NCI-H2196 (cell line): ENCODE data around the gene CEP290.
"Not testable (repeated sequence)": the region's sequence is repeated elsewhere in the genome, so short reads cannot be mapped to it uniquely, and the experiment has no call there.

Experiments used
- DNase-seq: peaks from one replicate; lab custom pipeline; 2025; ENCODE audit not compliant: unreplicated experiment; lab: John Stamatoyannopoulos, UW

Gene CEP290

DNA sequence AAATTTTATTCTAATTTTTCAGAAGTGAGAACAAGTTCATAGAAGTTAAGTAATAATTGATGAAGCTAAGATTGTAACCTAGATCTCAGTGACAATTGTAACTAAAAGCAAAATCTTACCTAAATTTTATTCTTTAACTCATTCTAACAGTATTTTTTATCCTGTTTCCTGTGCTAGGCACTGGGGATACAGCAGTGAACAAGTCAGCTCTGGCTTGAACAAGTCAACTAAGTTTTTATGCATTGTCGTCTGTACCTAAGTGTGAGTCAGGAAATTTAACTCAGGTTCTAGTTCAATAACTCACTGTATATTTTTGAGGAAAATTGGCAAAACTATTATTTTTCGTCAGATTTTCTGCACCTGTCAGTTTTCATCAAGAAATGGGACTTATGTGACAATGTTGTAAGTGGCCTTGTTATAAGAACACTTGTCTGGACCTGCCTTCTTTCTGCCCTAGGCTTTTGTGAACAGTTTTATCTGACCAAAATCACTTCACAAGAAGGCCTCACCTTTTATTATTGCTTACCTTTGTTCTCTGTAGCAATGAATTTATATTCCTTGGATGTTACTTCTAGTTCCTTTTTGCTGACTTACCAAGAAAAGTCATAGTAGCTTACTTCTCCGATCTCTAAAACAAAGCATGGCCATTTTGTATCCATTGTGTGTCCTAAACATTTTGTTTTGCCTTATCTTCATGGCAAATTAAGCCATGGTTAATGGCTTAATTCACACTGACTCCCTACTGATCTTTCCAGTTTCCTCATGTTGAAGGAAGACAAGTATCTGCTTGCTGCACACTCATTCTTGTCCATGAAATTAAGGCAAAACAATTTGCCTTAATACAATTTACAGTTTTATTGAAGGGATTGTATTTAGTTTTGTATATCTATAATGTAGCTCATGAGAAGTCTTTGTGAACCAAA is 2.9 kb upstream of the CEP290 start:
- no peak for DNase-seq

DNA sequence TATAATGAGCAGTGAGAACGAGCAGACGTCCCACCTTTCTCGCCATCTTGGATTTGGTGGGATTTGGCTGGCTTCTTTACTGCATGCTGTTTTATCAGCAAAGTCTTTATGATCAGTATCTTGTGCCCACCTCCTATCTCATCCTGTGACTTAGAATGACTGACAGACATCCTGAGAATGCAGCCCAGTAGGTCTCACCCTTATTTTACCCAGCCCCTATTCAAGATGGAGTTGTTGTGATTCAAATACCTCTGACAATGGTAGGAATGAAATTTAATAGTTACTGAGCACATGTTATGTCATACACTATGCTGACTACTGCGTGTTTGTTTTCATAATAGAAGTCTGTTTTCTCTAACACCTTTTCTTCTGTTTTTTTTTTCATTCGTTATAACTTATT is 2.1 kb upstream of the CEP290 start:
- no peak for DNase-seq

DNA sequence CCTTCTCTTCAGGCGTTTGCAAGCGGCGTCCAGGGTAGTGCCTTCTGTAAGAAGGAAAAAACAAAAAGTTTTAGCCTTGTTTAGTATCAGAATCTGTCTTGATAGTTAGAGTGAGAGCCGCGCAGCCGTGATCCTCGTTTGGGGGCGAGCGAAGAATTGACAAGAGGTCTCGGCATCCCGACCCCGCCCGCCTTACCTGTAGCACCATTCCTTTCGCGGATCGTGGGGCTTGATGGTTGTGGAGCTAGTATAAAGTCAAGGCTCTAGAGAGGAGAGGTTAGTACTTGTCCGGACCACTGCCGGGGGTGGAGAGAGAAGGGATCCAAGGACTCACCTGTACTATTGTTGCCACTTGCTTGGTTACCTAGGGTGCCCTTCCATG is 713 bp upstream of the CEP290 start:
- no peak for DNase-seq

DNA sequence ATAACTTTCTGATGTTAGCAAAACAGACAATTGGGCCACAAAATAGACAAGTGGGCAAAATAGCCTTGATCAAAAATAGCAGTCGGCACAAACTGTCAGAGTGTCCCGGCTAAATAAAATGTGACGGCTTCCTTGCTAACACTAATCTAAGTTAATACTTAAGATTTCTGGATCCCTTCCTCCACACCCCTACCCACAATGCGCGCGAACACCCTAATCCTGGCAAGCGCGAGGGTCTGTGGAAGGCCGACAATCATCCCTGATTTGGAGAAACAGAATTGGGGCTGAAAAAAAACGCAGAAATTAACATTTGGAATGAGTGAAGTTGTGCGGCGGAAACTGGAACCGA is 489 bp downstream of the CEP290 start:
- no peak for DNase-seq

DNA sequence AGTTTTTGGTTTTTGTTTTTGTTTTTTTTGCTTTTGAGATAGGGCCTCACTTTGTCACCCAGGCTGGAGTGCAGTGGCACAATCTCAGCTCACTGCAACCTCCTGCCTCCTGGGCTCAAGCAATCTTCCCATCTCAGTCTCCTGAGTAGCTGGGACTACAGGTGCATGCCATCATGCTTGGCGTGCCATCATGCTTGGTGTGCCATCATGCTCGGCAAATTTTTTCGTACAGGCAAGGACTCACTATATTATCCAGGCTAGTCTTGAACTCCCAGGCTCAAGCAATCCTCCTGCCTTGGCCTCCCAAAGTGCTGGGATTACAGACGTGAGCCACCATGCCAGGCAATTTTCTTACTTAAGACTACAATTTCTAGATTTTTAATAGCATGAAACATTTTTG is 2.2 kb downstream of the CEP290 start:
- not testable (repeated sequence) for DNase-seq

DNA sequence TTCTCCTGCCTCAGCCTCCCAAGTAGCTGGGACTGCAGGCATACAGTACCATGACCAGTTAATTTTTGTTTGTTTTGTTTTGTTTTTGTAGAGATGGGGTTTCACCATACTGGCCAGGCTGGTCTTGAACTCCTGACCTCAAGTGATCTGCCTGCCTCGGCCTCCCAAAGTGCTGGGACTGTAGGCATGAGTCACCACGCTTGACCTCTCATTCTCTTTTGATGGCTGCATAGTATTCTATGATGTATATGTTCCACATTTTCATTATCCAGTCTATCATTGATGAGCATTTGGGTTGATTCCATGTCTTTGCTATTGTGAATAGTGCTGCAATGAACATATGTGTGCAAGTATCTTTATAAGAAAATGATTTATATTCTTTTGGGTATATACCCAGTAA is 8.7 kb downstream of the CEP290 start:
- not testable (repeated sequence) for DNase-seq

DNA sequence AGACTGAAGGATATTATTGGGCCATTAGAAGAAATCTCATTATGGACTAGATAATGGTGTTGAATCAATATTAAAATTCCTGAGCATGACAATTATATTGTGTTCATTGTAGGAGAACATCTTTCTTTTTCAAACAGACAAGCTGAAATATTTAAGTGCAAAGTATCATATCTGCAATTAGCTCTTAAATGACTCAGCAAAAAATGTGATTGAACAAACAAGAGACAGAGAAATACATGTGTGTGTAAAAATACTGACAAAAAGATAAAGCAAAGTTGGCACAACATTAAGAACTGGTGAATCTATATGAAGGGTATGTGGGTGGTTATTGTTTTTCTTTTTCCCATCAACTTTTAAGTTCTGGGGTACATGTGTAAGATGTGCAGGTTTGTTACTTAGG is 9.5 kb downstream of the CEP290 start:
- no peak for DNase-seq

DNA sequence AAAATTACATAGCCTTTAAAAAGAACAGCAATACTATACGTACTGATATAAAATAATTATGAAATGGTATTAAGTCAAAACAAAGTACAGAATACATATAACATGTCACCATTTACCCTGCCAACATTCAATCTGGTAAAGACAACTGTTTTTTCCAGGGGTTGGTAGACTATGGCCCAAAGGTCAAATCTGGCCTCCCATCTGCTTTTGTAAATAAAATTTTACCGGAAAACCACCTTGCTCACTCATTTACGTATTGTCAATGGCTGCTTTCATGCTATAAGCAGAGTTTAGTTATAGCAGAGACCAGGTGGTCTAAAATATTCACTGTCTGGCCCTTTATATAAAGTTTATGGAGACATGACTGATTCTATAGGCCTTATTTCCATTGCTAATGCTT is 14.0 kb downstream of the CEP290 start:
- DNase-seq, result no peak

DNA sequence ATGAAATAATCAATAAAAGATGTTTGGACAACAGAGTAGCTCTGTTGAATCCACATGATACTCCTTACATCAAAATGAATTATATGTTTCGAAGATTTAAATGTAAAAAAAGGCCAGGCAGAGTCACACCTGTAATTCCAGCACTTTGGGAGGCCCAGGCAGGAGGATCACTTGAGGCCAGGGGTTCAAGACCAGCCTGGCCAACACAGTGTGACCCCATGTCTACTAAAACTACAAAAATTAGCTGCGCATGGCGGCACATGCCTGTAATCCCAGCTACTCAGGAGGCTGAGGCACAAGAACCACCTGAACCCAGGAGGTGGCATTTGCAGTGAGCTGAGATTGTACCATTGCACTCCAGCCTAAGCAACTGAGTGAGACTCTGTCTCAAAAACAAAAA is 14.8 kb downstream of the CEP290 start:
- DNase-seq, result no peak

DNA sequence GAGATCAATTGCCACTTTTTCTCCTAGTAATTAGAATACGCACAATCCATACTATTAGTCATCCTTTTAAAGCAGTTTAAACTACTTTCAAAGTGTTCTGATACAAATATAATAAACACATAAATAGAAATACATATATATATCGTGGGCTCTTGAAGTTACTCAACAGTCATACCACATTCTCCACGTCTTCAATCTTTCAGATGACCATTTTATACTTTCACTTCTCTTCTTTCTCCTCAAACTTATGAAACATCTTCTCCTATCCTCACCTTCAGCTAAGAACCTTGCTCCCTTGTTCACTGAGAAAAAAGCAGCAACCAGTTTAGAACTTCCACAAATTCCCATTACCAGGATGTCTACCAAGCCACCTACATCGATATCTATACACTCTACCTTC is 19.2 kb downstream of the CEP290 start:
- no peak for DNase-seq

DNA sequence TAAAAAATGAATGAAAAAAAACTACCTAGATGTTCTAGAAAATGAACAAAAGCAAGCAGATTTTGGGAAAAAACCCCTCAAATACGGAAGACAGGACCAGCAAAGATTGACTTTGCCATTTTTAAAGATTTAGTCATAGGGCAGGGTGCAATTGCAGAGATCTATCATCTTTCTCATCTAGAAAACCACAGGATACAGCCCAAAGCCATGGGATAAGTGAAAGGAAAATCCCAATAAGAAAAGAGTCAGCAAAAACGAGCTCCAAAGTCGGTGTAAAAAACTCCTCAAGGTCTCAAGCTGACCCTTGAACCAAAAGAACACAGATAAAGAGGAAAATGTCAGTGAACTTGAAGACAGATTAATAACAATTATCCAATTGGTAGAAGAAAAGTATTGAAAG is 28.0 kb downstream of the CEP290 start:
- DNase-seq, result no peak

DNA sequence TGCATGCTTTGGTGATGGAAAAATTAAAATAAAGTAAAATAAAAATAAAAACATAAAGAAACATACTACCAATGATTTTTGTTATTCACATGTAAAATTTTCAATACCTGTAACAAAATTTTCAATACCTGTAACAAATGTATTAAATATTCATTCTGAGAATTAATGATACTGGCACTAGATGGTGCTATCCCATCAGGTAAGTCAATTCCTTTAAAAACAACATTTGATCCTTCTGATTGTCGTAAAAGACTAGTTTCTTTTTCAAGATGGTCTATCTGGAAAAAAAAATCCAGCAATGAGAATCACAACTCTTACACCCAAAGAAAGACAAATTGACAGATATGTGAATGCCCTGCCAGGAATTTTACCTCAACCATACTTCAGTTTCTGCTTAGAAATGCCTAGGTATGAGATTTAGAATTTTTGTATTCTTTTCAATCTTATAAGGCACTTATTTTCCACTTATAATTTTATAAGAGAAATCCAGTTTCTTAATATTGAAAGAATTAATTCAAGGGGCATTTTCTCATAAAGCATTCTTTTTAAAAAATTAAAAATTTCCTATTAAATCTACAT is 30.7 kb downstream of the CEP290 start:
- DNase-seq, result peak; percentile 60

DNA sequence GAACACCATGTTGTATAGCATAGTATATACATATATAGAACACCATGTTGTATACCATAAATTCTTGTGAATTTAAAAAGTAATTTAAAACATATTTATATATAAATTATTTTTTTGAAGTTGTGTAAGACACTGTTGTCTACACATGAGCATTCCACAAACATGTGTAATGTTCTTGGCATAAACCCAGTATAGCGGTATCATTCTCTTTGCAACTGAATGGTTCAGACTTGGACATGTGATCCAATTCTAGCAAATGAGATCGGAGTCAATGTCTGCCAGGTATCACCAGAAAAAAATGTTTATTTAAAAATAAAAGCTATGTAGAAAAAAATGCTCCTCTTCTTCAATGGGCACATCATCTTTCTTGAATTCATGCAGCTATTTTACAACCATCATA is 33.9 kb downstream of the CEP290 start:
- no peak for DNase-seq

DNA sequence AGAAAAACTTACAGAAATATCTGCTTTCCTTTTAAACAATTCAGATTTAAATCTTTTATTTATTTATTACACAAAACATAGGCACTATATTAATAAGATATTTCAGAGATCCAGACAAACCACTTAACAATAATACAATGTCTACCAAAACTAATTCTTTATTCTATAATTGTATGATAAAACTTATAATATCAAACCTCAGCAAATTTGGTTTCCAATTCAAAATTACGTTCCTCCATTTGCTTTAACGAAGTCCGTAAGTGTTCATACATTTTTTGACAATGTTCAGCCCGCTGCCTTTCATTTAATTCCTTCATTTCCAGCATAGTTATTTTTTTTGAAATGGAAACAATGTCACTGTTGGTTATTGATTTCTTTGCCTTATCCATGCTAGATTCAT is 48.3 kb downstream of the CEP290 start:
- no peak for DNase-seq

DNA sequence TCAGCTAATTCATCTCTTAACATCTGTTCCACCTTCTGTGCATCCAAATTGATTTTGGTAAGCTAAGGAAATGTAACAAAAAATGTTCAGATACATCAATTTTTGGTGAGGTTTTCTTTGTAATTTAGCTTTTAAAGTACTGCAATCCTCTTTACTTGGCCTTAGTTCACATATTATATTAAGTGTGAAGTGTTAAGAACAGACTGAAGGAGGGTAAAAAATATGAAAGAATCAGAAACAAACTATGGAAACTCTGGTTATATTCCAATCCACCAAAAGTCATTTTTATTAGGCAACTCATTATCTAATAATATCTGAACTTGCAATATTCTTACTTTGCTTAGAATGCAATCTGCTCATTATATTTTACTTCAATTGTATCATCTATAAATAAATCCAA is 49.1 kb downstream of the CEP290 start:
- no peak for DNase-seq

DNA sequence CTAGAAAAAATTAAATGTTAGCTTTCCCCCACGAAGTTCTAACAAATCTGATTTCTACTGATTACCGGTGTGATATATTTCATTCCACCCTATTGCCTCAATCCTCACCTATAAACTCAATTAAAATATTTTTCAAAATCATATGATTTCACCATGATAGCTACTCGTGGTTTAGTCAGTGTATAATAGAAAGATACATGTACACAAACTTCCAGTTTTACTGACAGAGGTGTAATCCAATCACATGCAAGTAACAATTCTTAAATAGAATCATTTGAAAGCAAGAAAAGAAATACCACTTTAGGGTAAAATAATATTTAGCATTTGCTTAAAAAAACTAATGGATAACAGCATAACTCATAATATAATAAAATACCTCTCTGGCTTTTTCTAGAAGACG is 57.7 kb downstream of the CEP290 start:
- no peak for DNase-seq

DNA sequence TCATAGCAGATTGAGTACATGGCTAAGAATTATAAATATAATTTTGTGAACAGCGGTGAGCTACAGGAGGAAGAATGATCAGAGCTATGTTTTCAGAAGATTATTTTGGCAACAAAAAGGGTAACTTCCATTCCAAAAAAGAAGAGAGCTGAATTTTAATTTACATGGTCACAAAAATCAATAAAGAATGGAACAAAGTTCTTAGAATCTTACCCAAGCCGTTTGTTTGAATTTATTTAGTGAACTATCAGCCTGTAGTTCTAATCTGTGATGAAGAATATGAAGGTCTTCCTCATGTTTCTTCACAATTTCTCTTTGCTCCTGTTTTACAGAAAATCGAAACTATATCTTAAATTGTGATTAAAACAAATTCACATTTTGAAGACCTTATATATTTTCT is 58.3 kb downstream of the CEP290 start:
- DNase-seq, result no peak

DNA sequence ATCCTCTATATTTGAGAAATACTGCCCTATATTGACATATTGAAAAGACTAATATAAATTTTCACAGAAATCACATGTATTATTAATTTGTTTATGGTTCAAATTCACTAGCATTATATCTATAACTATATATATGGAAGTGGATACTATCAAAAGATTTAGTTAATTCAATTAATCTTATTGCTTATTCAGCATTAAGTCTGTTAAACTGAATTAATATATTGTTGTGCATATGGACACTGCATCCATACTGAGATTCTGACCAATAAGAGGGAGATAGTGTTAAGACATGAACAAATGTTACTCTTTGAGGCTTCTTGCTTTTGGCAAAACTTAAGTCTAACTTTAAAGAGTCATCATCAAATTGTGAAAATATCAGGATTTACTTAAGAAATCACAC is 60.6 kb downstream of the CEP290 start:
- DNase-seq, result no peak

DNA sequence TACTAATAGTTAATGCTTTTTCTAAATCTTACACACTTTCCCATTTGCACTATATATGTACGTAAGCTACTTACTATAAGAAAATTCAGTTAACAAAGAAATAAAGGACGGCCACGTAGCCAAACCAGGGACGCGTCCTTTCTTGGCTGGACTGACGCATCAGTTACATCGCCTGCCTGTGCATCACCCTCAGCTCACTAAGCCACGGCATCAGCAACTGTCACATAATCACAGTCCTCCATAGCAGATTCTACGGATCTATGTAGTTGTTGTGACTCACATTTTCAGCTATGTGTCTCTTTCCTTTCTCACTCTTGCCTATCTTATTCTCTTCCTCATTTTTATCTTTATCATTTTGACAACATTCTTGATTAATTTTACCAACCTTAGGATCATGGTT is 74.6 kb downstream of the CEP290 start:
- DNase-seq, result no peak

DNA sequence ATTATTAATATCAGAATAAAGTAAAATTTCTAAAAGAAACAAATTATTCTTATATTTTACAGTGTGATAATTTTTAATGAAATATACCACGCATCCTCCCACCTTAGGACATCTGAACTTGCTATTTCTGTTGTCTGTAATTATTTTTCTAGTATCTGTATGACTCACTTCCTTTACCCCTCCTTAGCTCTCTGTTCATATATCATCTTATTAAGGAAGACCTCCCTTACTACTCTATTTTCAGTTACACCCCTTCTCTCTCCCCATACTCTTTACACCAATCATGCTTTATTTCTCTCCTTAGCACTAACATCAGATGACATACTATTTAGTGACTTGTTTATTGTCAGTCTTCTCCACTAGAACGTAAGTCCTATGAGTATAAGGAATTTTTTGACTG is 78.5 kb downstream of the CEP290 start:
- DNase-seq, result no peak

DNA sequence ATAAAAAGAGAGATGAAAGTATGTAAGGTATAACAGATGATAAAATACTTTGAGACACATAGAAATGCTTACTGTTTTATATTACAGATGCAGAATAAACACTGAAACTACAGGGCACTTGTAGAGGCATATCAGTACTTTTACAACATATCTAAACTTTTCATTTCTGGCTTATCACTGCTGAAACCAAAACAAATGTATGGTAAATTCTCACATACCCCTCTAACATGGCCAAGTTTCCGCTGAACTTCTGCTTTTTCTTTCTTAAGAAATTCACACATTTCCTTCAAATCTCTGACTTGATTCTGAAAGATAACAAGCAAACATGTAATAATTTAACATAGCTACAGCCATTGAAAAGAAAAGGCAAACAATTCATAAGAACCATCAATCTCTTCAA is 79.4 kb downstream of the CEP290 start:
- DNase-seq, result no peak

DNA sequence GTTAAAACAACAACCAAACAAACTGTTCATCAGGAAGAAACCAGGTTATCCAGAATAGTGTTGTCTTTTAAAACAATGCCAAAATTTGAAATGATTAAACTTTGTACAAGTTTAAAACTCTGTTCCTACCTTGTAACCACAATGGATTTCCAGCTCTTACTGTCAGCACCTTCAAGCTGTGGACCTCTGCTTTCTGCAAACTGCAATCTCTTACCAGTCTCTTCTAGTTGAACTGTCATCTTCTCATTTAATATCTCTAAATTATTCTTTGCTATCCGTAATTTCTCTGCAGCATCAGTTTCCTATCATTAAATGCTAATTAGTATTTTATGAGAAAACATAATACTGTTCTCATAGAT is 83.2 kb downstream of the CEP290 start:
- DNase-seq, result no peak
